PC-3 (cell line): Measurements from ENCODE around the gene AUP1. TPM values are rescaled to one million over a fixed set of nuclear protein-coding genes. Genes with fewer than 3 reads are reported as not detected.

Experiments
- ATAC-seq: fragments of 200-7000 bp; cut with Tn5 transposase; 2 replicates; pipeline ENCODE4 v1.9.1; 2020; ENCODE audit warnings: mild to moderate bottlenecking, moderate library complexity
- BruUV-seq: library from RNA; stranded (reverse); fragments of 400-500 nt; replicated peaks from 2 replicates; lab custom pipeline; 2021; lab: Mats Ljungman, UMichigan
- CTCF ChIA-PET: fragments of 300-600 bp; sonication (Branson Sonifier 250); formaldehyde crosslinking; loops from one replicate; lab custom pipeline; 2022; ENCODE audit warnings: antibody characterized with exemption; lab: Charles Lee
- POLR2A ChIA-PET: fragments of 300-600 bp; sonication (Branson Sonifier 250); formaldehyde crosslinking; loops from one replicate; lab custom pipeline; 2022; ENCODE audit warnings: antibody characterized with exemption; ENCODE audit not compliant: unreplicated experiment; lab: Charles Lee
- DNase-seq: peaks from one replicate; pipeline ENCODE4 v3.0.0-alpha.2; 2015
- H2AFZ ChIP-seq: fragments of 300-600 bp; sonication (generic); 2 replicates; pipeline ENCODE4 v1.6.0; 2016; ENCODE audit warnings: antibody characterized with exemption, low read length
- H3F3A ChIP-seq: fragments of 300-600 bp; sonication (generic); one replicate; pipeline ENCODE4 v1.6.0; 2017; ENCODE audit warnings: antibody characterized with exemption, low read length, control low read depth, mild to moderate bottlenecking; ENCODE audit not compliant: unreplicated experiment
- H3K27ac ChIP-seq: fragments of 300-600 bp; sonication (generic); 2 replicates; pipeline ENCODE4 v1.5.1; 2016; ENCODE audit warnings: mild to moderate bottlenecking, low read length
- H3K27me3 ChIP-seq: fragments of 300-600 bp; sonication (generic); 2 replicates; pipeline ENCODE4 v1.6.1; 2016; ENCODE audit warnings: low read length, mixed read lengths
- H3K36me3 ChIP-seq: fragments of 300-600 bp; sonication (generic); 2 replicates; pipeline ENCODE4 v1.6.1; 2016; ENCODE audit warnings: low read depth, mixed run types, low read length, mixed read lengths
- H3K4me1 ChIP-seq: fragments of 300-600 bp; sonication (generic); 2 replicates; pipeline ENCODE4 v1.5.1; 2016; ENCODE audit warnings: low read length; ENCODE audit not compliant: insufficient read depth
- H3K4me2 ChIP-seq: fragments of 300-600 bp; sonication (generic); 2 replicates; pipeline ENCODE4 v1.6.0; 2016; ENCODE audit warnings: low read length
- H3K4me3 ChIP-seq: fragments of 300-600 bp; sonication (generic); 2 replicates; pipeline ENCODE4 v1.5.1; 2016; ENCODE audit warnings: mild to moderate bottlenecking, low read length, mixed read lengths
- H3K79me2 ChIP-seq: fragments of 300-600 bp; sonication (generic); 2 replicates; pipeline ENCODE4 v1.6.1; 2017; ENCODE audit warnings: low read length, mixed read lengths
- H3K9ac ChIP-seq: fragments of 300-600 bp; sonication (generic); 2 replicates; pipeline ENCODE4 v1.6.0; 2016; ENCODE audit warnings: mild to moderate bottlenecking, low read length
- H3K9me2 ChIP-seq: fragments of 300-600 bp; sonication (generic); replicated peaks from 2 replicates; pipeline ENCODE4 v1.6.1; 2016; ENCODE audit warnings: mixed run types, low read length, mixed read lengths
- H3K9me3 ChIP-seq: fragments of 300-600 bp; sonication (generic); 2 replicates; pipeline ENCODE4 v1.6.1; 2016; ENCODE audit warnings: low read length, mixed read lengths
- H4K20me1 ChIP-seq: fragments of 300-600 bp; sonication (generic); 2 replicates; pipeline ENCODE4 v1.6.1; 2016; ENCODE audit warnings: low read length, mixed read lengths
- CTCF ChIP-seq: fragments of 300-600 bp; sonication (generic); conservative IDR thresholded peaks from 2 replicates; pipeline ENCODE4 v1.5.1; 2017; ENCODE audit warnings: antibody characterized with exemption, low read depth, mild to moderate bottlenecking, low read length
- EZH2 ChIP-seq: fragments of 300-600 bp; sonication (generic); IDR thresholded peaks from one replicate; pipeline ENCODE4 v1.6.1; 2017; ENCODE audit warnings: antibody characterized with exemption, mild to moderate bottlenecking, low read length; ENCODE audit not compliant: unreplicated experiment
- EZH2phosphoT487 ChIP-seq: fragments of 300-600 bp; sonication (generic); IDR thresholded peaks from 2 replicates; pipeline ENCODE4 v1.6.1; 2018; ENCODE audit warnings: mild to moderate bottlenecking, antibody characterized with exemption, low read length, borderline replicate concordance
- intact Hi-C: fragments of 100-400 bp; cut with micrococcal nuclease; formaldehyde crosslinking; loops from 2 replicates; pipeline ENCODE4 v1.9.0; 2023
- total RNA-seq: library from RNA; depleted of rRNA; stranded (reverse); fragments of >200 nt; gene quantifications from 2 replicates; pipeline ENCODE4 v1.2.3, GENCODE V29; 2014

The AUP1 gene
- total RNA-seq, 1 experiment from 2014 or later = 233 TPM

DNA sequence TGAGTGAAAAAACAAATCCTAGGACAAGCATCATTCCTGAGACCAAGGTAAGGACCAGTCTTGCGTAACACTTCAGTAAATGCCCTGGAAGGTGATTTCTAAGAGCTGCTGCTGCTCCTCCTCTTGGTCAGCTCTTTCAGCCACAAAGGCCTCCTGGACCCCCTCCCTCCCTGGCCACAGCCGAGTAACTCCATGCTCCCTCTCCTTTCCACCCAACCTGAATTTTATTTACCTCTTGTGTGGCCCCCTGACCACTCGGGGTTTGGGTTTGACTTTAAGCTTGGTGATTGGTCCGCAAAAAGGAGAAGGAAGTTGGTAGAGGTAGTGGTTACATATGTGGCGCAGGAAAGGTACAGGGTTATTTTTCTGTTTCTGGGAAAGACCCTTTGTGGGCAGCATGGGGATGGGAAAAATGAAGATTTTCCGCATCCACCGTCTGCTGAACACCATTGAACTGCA lies 9.4 kb upstream of the AUP1 start:
- Histone ChIP-seq H3F3A (no peaks in the 10 kb centered on the region), H3K9ac (no peak overlapping the region), H3K9me3 (no peaks in the 10 kb centered on the region), H3K27me3 (no peaks in the 10 kb centered on the region), H3K27ac (no peak overlapping the region), H3K9me2 (no peaks in the 10 kb centered on the region), H3K4me2 (no peak overlapping the region), H2AFZ (no peak overlapping the region), H3K79me2 (no peaks in the 10 kb centered on the region), H3K4me3 (no peak overlapping the region), H4K20me1 (no peaks in the 10 kb centered on the region), H3K36me3 (no peaks in the 10 kb centered on the region), H3K4me1 (no peaks in the 10 kb centered on the region)
- ChIA-PET POLR2A (no interaction called here), CTCF (no interaction called here)
- no peak for TF ChIP-seq CTCF
- TF ChIP-seq EZH2 = no peak
- no peak for TF ChIP-seq EZH2phosphoT487
- BruUV-seq = no TSS peak
- ATAC-seq (no peak), DNase-seq (no peak)
- intact Hi-C loops = no loop called here

DNA sequence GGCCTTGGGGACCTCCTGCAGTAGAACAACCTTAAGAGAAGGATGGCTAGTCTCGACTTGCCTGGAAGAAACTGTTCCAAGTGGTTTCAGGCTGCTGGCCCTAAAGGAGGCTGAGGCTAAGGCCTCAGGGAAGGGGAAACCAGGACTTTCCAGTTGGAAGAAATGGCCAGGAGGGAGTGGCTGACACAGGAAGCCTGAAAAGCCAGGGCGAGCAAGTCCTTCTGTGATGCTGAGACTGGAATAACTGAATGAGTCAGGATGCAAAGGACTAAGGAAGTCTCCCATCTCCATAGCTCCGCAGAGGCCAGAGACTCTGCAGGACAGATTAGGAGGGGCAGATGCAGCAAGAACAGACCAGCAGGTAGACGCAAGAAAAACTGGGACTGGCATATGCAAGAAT lies 7.6 kb upstream of the AUP1 start:
- POLR2A ChIA-PET = no interaction called here
- no peaks in the 10 kb centered on the region for H3K79me2 ChIP-seq

More for the DNA sequence above, 7.6 kb upstream of the AUP1 start:
- CTCF ChIA-PET = no interaction called here
- H3K9me3 ChIP-seq = no peaks in the 10 kb centered on the region
- no peak; the same call in 1 of the 2 replicates for ATAC-seq
- no peaks in the 10 kb centered on the region for H3K27me3 ChIP-seq
- no peaks in the 10 kb centered on the region for H3F3A ChIP-seq
- intact Hi-C loops = no loop called here
- no peak overlapping the region for H3K4me3 ChIP-seq
- no peaks in the 10 kb centered on the region for H3K9me2 ChIP-seq
- no peak for DNase-seq
- TF ChIP-seq EZH2 = no peak
- no peak for TF ChIP-seq CTCF
- no peak for TF ChIP-seq EZH2phosphoT487
- H3K36me3 ChIP-seq = peaks cover 7% of the 10 kb centered on the region; the same call in 1 of the 2 replicates
- H2AFZ ChIP-seq = no peak overlapping the region
- H3K4me2 ChIP-seq = no peak overlapping the region
- BruUV-seq = no TSS peak
- H3K27ac ChIP-seq = no peak overlapping the region
- H3K4me1 ChIP-seq = no peaks in the 10 kb centered on the region
- no peaks in the 10 kb centered on the region for H4K20me1 ChIP-seq
- no peak overlapping the region for H3K9ac ChIP-seq
